Esophagus (tissue), 2 donors: ENCODE data around the gene ADARB2. TPM values are rescaled to one million over a fixed set of nuclear protein-coding genes. Genes with fewer than 3 reads are reported as not detected.

ENCODE experiments used
- H3K27ac ChIP-seq, 2 donors: one replicate each; pipeline ENCODE4 v1.5.1; 2013; ENCODE audit warnings: low read depth in 2 of 2, mild to moderate bottlenecking in 2 of 2, inconsistent platforms in 1 of 2, low read length in 1 of 2, moderate library complexity in 1 of 2
- H3K27me3 ChIP-seq, 2 donors: one replicate each; pipeline ENCODE4 v1.6.1; 2013; ENCODE audit warnings: low read length in 2 of 2, control low read depth in 1 of 2, mild to moderate bottlenecking in 1 of 2; ENCODE audit not compliant: insufficient read depth in 2 of 2, control insufficient read depth in 1 of 2
- H3K36me3 ChIP-seq, 2 donors: one replicate each; pipeline ENCODE4 v1.6.1; 2013; ENCODE audit warnings: low read length in 1 of 2; ENCODE audit not compliant: control insufficient read depth in 2 of 2, insufficient read depth in 2 of 2
- H3K4me1 ChIP-seq, 2 donors: one replicate each; pipeline ENCODE4 v1.6.1; 2013; ENCODE audit warnings: low read length in 1 of 2; ENCODE audit not compliant: control insufficient read depth in 2 of 2, insufficient read depth in 2 of 2
- H3K4me3 ChIP-seq, 2 donors: one replicate each; pipeline ENCODE4 v1.5.1; 2013; ENCODE audit warnings: low read length in 2 of 2, mild to moderate bottlenecking in 2 of 2, low read depth in 1 of 2, moderate library complexity in 1 of 2
- H3K9me3 ChIP-seq, 2 donors: one replicate each; pipeline ENCODE4 v1.6.1; 2013; ENCODE audit warnings: mild to moderate bottlenecking in 2 of 2, low read depth in 1 of 2, low read length in 1 of 2, moderate library complexity in 1 of 2; ENCODE audit not compliant: control insufficient read depth in 2 of 2, insufficient read depth in 1 of 2
- WGBS, 2 donors: extraction: QIAGEN DNeasy Blood & Tissue Kit; methylation state at CpG; one replicate each; pipeline ENCODE4 v1.1.7; 2013; 5-methylcytosine and 5-hydroxymethylcytosine counted together
- polyA plus RNA-seq, 2 donors: library from polyadenylated mRNA; stranded (reverse); fragments of 200-250 nt; gene quantifications; one replicate each; pipeline ENCODE4 v1.2.3, GENCODE V29; 2013
- donor health status: healthy with polysubstance abuse.
- donor health status: Bipolar disorder and iron deficiency.

Gene ADARB2
- polyA plus RNA-seq, 2 donors = 0.33 to 0.65 TPM

- Histone ChIP-seq H3K4me1 (no peaks in the 10 kb centered on the region), H3K27ac (no peak overlapping the region), H3K36me3 (no peaks in the 10 kb centered on the region), H3K4me3 (no peak overlapping the region), H3K27me3 (no peaks in the 10 kb centered on the region), H3K9me3 (peaks cover 0 to 2% of the 10 kb centered on the region in 2 donors)
- WGBS, 2 donors = 86 to 89% methylated on average over 4 of the region's 4 CpGs
Measured at GRCh38 chr10:1171182-1171581, 566.1 kb downstream of the ADARB2 start.

- 85 to 92% methylated on average over 13 of the region's 13 CpGs for WGBS, 2 donors
- Histone ChIP-seq H3K4me1 (no peaks in the 10 kb centered on the region), H3K27ac (no peak overlapping the region), H3K36me3 (no peaks in the 10 kb centered on the region), H3K4me3 (no peak overlapping the region), H3K27me3 (no peaks in the 10 kb centered on the region), H3K9me3 (peaks cover 0 to 2% of the 10 kb centered on the region in 2 donors)
Measured at GRCh38 chr10:1170867-1171180, 566.5 kb downstream of the ADARB2 start.

- Histone ChIP-seq H3K4me3 (no peak overlapping the region), H3K27ac (no peak overlapping the region), H3K36me3 (no peaks in the 10 kb centered on the region), H3K4me1 (no peaks in the 10 kb centered on the region), H3K27me3 (no peaks in the 10 kb centered on the region), H3K9me3 (peaks cover 0 to 2% of the 10 kb centered on the region in 2 donors)
- 64 to 66% methylated on average over 22 of the region's 22 CpGs for WGBS, 2 donors
Measured at GRCh38 chr10:1169981-1170866, 567.1 kb downstream of the ADARB2 start.

- Histone ChIP-seq H3K9me3 (peaks cover 0 to 2% of the 10 kb centered on the region in 2 donors), H3K27me3 (no peaks in the 10 kb centered on the region), H3K36me3 (no peaks in the 10 kb centered on the region), H3K4me1 (no peaks in the 10 kb centered on the region), H3K27ac (no peak overlapping the region), H3K4me3 (no peak overlapping the region)
- WGBS, 2 donors = 74 to 80% methylated on average over 23 of the region's 23 CpGs
Measured at GRCh38 chr10:1169186-1169885, 568.0 kb downstream of the ADARB2 start.

GRCh38 chr10:1168763-1169162 is 568.6 kb downstream of the ADARB2 start:
- H3K9me3 ChIP-seq = peaks cover 0 to 2% of the 10 kb centered on the region in 2 donors
- H3K4me1 ChIP-seq = no peaks in the 10 kb centered on the region
- H3K36me3 ChIP-seq = no peaks in the 10 kb centered on the region
- H3K27me3 ChIP-seq = no peaks in the 10 kb centered on the region
- WGBS, 2 donors = 87 to 90% methylated on average over 13 of the region's 13 CpGs
- no peak overlapping the region for H3K27ac ChIP-seq
- H3K4me3 ChIP-seq = no peak overlapping the region

GRCh38 chr10:1166828-1167275 is 570.5 kb downstream of the ADARB2 start:
- Histone ChIP-seq H3K4me3 (no peak overlapping the region), H3K4me1 (no peaks in the 10 kb centered on the region), H3K27me3 (no peaks in the 10 kb centered on the region), H3K36me3 (no peaks in the 10 kb centered on the region), H3K9me3 (no peaks in the 10 kb centered on the region), H3K27ac (no peak overlapping the region)
- 78 to 89% methylated on average over 9 of the region's 9 CpGs for WGBS, 2 donors

GRCh38 chr10:1166101-1166827 is 571.1 kb downstream of the ADARB2 start:
- WGBS, 2 donors = 89 to 90% methylated on average over 15 of the region's 15 CpGs
- Histone ChIP-seq H3K4me1 (no peaks in the 10 kb centered on the region), H3K4me3 (no peak overlapping the region), H3K27ac (no peak overlapping the region), H3K27me3 (no peaks in the 10 kb centered on the region), H3K9me3 (no peaks in the 10 kb centered on the region), H3K36me3 (no peaks in the 10 kb centered on the region)

GRCh38 chr10:1163831-1164230 is 573.5 kb downstream of the ADARB2 start:
- Histone ChIP-seq H3K36me3 (no peaks in the 10 kb centered on the region), H3K9me3 (peaks cover 0 to 5% of the 10 kb centered on the region in 2 donors), H3K4me3 (no peak overlapping the region), H3K4me1 (no peaks in the 10 kb centered on the region), H3K27me3 (no peaks in the 10 kb centered on the region), H3K27ac (no peak overlapping the region)
- 53 to 64% methylated on average over 5 of the region's 5 CpGs for WGBS, 2 donors

GRCh38 chr10:1163204-1163660 is 574.1 kb downstream of the ADARB2 start:
- no peaks in the 10 kb centered on the region for H3K36me3 ChIP-seq
- WGBS, 2 donors = 88 to 94% methylated on average over 29 of the region's 29 CpGs
- H3K27ac ChIP-seq = no peak overlapping the region
- no peaks in the 10 kb centered on the region for H3K4me1 ChIP-seq
- H3K4me3 ChIP-seq = no peak overlapping the region
- H3K9me3 ChIP-seq = peaks cover 0 to 5% of the 10 kb centered on the region in 2 donors
- no peaks in the 10 kb centered on the region for H3K27me3 ChIP-seq
